GM12891 (cell line): ENCODE results near the gene TFF1.

Experiments used
- POLR2A ChIP-seq: IDR thresholded peaks from 2 replicates; pipeline ENCODE4 v1.6.1; 2011; ENCODE audit warnings: low read depth, low read length, control low read depth
- POLR2AphosphoS5 ChIP-seq: IDR thresholded peaks from 2 replicates; pipeline ENCODE4 v1.6.1; 2011; ENCODE audit warnings: low read depth, low read length, control low read depth
- POU2F2 ChIP-seq: IDR thresholded peaks from 2 replicates; pipeline ENCODE4 v1.6.1; 2011; ENCODE audit warnings: low read depth, mild to moderate bottlenecking, control low read depth, low read length, moderate library complexity
- SPI1 ChIP-seq: IDR thresholded peaks from 2 replicates; pipeline ENCODE4 v1.6.1; 2011; ENCODE audit warnings: low read depth, low read length, control low read depth
- TAF1 ChIP-seq: IDR thresholded peaks from 2 replicates; pipeline ENCODE4 v1.6.1; 2011; ENCODE audit warnings: low read depth, low read length, control low read depth

DNA sequence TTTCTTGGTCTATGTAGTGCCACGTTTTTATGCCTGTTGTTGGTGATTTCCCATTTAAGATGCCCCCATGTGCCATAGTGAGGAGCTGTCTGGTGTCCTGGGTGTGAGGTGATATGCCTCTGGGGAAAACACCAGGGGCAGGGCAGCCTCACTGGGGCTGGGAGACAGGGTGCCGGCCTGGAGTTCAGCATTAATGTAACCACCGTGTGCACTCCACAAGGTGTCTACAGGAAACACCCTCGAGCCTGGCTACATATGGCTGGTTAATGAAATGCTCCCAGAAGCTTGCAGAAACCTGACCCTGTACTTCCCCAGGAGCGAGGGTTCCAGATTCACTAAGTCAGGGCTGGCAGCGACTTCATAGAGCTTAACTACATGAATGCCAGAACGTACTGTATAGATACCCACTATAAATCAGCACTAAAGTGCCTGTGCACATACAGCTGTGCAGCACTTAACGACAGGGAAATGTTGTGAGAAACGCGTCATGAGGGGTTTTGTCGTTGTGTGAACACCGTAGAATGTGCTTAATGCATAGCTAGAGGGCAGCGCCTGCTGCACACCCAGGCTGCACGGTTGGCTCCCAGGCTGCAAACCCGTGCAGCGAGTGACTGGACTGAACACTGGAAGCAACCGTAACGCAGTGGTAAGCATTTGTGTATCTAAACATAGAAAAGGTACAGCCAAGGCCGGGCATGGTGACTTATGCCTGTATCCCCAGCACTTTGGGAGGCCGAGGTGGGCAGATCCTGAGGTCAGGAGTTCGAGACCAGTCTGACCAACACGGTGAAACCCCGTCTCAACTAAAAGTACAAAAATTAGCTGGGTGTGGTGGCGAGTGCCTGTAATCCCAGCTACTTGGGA is 25.9 kb downstream of the TFF1 start:
- TF ChIP-seq POLR2A (no peak), SPI1 (no peak), POLR2AphosphoS5 (no peak), TAF1 (no peak), POU2F2 (no peak)
